NCI-H1930 (cell line): Measurements from ENCODE around the gene CTNNA3.
"Not testable (repeated sequence)": the region's sequence is repeated elsewhere in the genome, so short reads cannot be mapped to it uniquely, and the experiment has no call there.

Experiments used
- DNase-seq, 2 experiments: peaks; one replicate each; lab custom pipeline; 2025; lab: John Stamatoyannopoulos, UW

CTNNA3 gene

GRCh38 chr10:66378117-66378876, 1317.7 kb downstream of the CTNNA3 start:
- DNase-seq, result no peak

- DNase-seq, result no peak
Observed at GRCh38 chr10:66368146-66368545, 1327.8 kb downstream of the CTNNA3 start.

- DNase-seq, result no peak
Observed at GRCh38 chr10:66366163-66366562, 1329.8 kb downstream of the CTNNA3 start.

- no peak for DNase-seq
Observed at GRCh38 chr10:66365686-66366085, 1330.3 kb downstream of the CTNNA3 start.

- DNase-seq, result no peak
Observed at GRCh38 chr10:66362522-66362921, 1333.5 kb downstream of the CTNNA3 start.

- DNase-seq, result not testable (repeated sequence)
Observed at GRCh38 chr10:66353822-66354221, 1342.2 kb downstream of the CTNNA3 start.

- no peak for DNase-seq
Observed at GRCh38 chr10:66353422-66353821, 1342.6 kb downstream of the CTNNA3 start.

- DNase-seq, result no peak
Observed at GRCh38 chr10:66350622-66351399, 1345.2 kb downstream of the CTNNA3 start.

- no peak for DNase-seq
Observed at GRCh38 chr10:66349726-66350125, 1346.3 kb downstream of the CTNNA3 start.

GRCh38 chr10:66349076-66349475, 1346.9 kb downstream of the CTNNA3 start:
- DNase-seq, result no peak

GRCh38 chr10:66337211-66337610, 1358.8 kb downstream of the CTNNA3 start:
- no peak for DNase-seq

- DNase-seq, result no peak
Observed at GRCh38 chr10:66336791-66337190, 1359.2 kb downstream of the CTNNA3 start.

- not testable (repeated sequence) for DNase-seq
Observed at GRCh38 chr10:66335753-66336152, 1360.2 kb downstream of the CTNNA3 start.

- no peak for DNase-seq
Observed at GRCh38 chr10:66329147-66329546, 1366.8 kb downstream of the CTNNA3 start.

GRCh38 chr10:66326876-66327275, 1369.1 kb downstream of the CTNNA3 start:
- no peak for DNase-seq

- DNase-seq, result no peak
Observed at GRCh38 chr10:66322777-66323176, 1373.2 kb downstream of the CTNNA3 start.

- DNase-seq, result no peak
Observed at GRCh38 chr10:66321723-66322665, 1374.0 kb downstream of the CTNNA3 start.

- no peak for DNase-seq
Observed at GRCh38 chr10:66318761-66319160, 1377.2 kb downstream of the CTNNA3 start.

GRCh38 chr10:66307826-66308225, 1388.2 kb downstream of the CTNNA3 start:
- DNase-seq, result no peak

GRCh38 chr10:66301078-66301477, 1394.9 kb downstream of the CTNNA3 start:
- no peak for DNase-seq

- DNase-seq, result no peak
Observed at GRCh38 chr10:66295602-66296001, 1400.4 kb downstream of the CTNNA3 start.

- DNase-seq, result no peak
Observed at GRCh38 chr10:66294538-66294937, 1401.5 kb downstream of the CTNNA3 start.
